Measurements from ENCODE around the gene DBNL. TPM values are rescaled to one million over a fixed set of nuclear protein-coding genes. Genes with fewer than 3 reads are reported as not detected.
"Not testable (repeated sequence)": the region's sequence is repeated elsewhere in the genome, so short reads cannot be mapped to it uniquely, and the experiment has no call there.

The DBNL gene
- 10 to 100 TPM; 22.1 to 46.9 (median 30.2) TPM for total RNA-seq
- polyA plus RNA-seq: 10 to 100 TPM; 44.9 to 53.7 TPM

- no peak for TF ChIP-seq CTCF (IDR thresholded peaks at IDR 0.05)
- Histone ChIP-seq H3K9me3 (no peaks in the 10 kb centered on the region), H3K27ac (peak within 1 kb of the TSS; percentile 79 to 87 (median 80)), H3K4me1 (peaks cover 0 to 14% (median 7%) of the 10 kb centered on the region in 3 donors), H3K4me3 (peak within 1 kb of the TSS; percentile 81 to 98 (median 82)), H3K27me3 (no peaks in the 10 kb centered on the region), H3K36me3 (no peaks in the 10 kb centered on the region)
- peak; percentile 94 to 98 (median 94) for DNase-seq
- intact Hi-C loops (cut with DNase I): no loop called here
- WGBS, 2 donors: 0 to 1% methylated on average over 47 to 74 of the region's 74 CpGs
- no peak for FAIRE-seq
- peak; percentile 89 to 94 (median 92) for ATAC-seq
These were observed at the start of gene DBNL for GRCh38 chr7:44044315-44045225. DBNL (plus strand) TSS chr7:44044702; CDS start chr7:44044738, 36 bp downstream.

- FAIRE-seq; DNase-seq; H3K4me1 ChIP-seq; H3K36me3 ChIP-seq; H3K27me3 ChIP-seq; ATAC-seq; H3K4me3 ChIP-seq; H3K9me3 ChIP-seq; intact Hi-C loops (cut with DNase I); H3K27ac ChIP-seq: not testable (repeated sequence)
- 95 to 100% methylated on average over 3 of the region's 3 CpGs for WGBS, 2 donors
These were observed 47.0 kb upstream of the DBNL start, which contains the start of gene SPDYE1 for GRCh38 chr7:43997532-43997931. SPDYE1 (plus strand) TSS chr7:43997897; CDS start chr7:43999950, 2,053 bp downstream.

- ATAC-seq; H3K4me1 ChIP-seq; FAIRE-seq; intact Hi-C loops (cut with DNase I); H3K27me3 ChIP-seq; DNase-seq; H3K9me3 ChIP-seq; H3K27ac ChIP-seq; H3K36me3 ChIP-seq; H3K4me3 ChIP-seq: not testable (repeated sequence)
- WGBS, 2 donors: 87 to 88% methylated on average over 7 of the region's 8 CpGs
These were observed 32.4 kb upstream of the DBNL start for GRCh38 chr7:44012081-44012480.

- ATAC-seq; intact Hi-C loops (cut with DNase I): not testable (repeated sequence)
These were observed 29.4 kb upstream of the DBNL start for GRCh38 chr7:44015090-44015489.

GRCh38 chr7:44018857-44019807 lies 25.4 kb upstream of the DBNL start:
- H3K27me3 ChIP-seq; FAIRE-seq; intact Hi-C loops (cut with DNase I); H3K4me1 ChIP-seq; H3K36me3 ChIP-seq; H3K9me3 ChIP-seq: not testable (repeated sequence)
- WGBS, 2 donors: 1 to 2% methylated on average over 41 to 62 of the region's 63 CpGs
- TF ChIP-seq CTCF (IDR thresholded peaks at IDR 0.05): peak; percentile 57 to 76 (median 59)
- DNase-seq (peak; percentile 96 to 99 (median 98)), ATAC-seq (peak; percentile 97 to 99 (median 98))
- peak overlapping the region; percentile 56 to 73 (median 64) for H3K4me3 ChIP-seq
- H3K27ac ChIP-seq: peak overlapping the region in 3 of 4 donors; percentile 46 to 71 (median 55)

More at GRCh38 chr7:44015090-44015489, 29.4 kb upstream of the DBNL start:
- WGBS, 2 donors: 90 to 96% methylated on average over 7 to 10 of the region's 12 CpGs
- DNase-seq, FAIRE-seq, H3K4me1 ChIP-seq, H3K27me3 ChIP-seq, H3K36me3 ChIP-seq, H3K27ac ChIP-seq, H3K4me3 ChIP-seq, H3K9me3 ChIP-seq: not testable (repeated sequence)

GRCh38 chr7:44019825-44020224 lies 24.7 kb upstream of the DBNL start:
- peak overlapping the region in 1 of 4 donors; percentile 55 for H3K27ac ChIP-seq
- ATAC-seq; H3K4me3 ChIP-seq; H3K36me3 ChIP-seq; H3K9me3 ChIP-seq; intact Hi-C loops (cut with DNase I); H3K4me1 ChIP-seq; FAIRE-seq; H3K27me3 ChIP-seq: not testable (repeated sequence)
- WGBS, 2 donors: 71 to 77% methylated on average over 5 to 6 of the region's 6 CpGs
- DNase-seq: peak in 1 of 6 donors; percentile 30

- DNase-seq; FAIRE-seq; H3K9me3 ChIP-seq; ATAC-seq; H3K27me3 ChIP-seq; H3K27ac ChIP-seq; H3K36me3 ChIP-seq; intact Hi-C loops (cut with DNase I); H3K4me3 ChIP-seq; H3K4me1 ChIP-seq: not testable (repeated sequence)
- 37 to 50% methylated on average over 6 of the region's 7 CpGs for WGBS, 2 donors
These were observed 22.4 kb upstream of the DBNL start for GRCh38 chr7:44022069-44022468.

- DNase-seq; H3K27ac ChIP-seq; H3K4me1 ChIP-seq; intact Hi-C loops (cut with DNase I); H3K36me3 ChIP-seq; H3K9me3 ChIP-seq; ATAC-seq; H3K4me3 ChIP-seq; H3K27me3 ChIP-seq; FAIRE-seq: not testable (repeated sequence)
- WGBS, 2 donors: 76% methylated on average over 6 of the region's 6 CpGs
These were observed 21.6 kb upstream of the DBNL start for GRCh38 chr7:44022796-44023467.

- peak in 1 of 6 donors; percentile 52 for DNase-seq
- H3K4me1 ChIP-seq; ATAC-seq; H3K27ac ChIP-seq; H3K36me3 ChIP-seq; FAIRE-seq; H3K27me3 ChIP-seq; intact Hi-C loops (cut with DNase I); H3K9me3 ChIP-seq; H3K4me3 ChIP-seq: not testable (repeated sequence)
- WGBS, 2 donors: 77% methylated on average over 4 of the region's 11 CpGs; no CpG with 5 or more reads in 1 of the 2 donors
These were observed 15.1 kb upstream of the DBNL start for GRCh38 chr7:44029433-44029832.

All from pancreas (tissue), 10 donors.